ENCODE measurements around the gene SPATA32. TPM values are rescaled to one million over a fixed set of nuclear protein-coding genes. Genes with fewer than 3 reads are reported as not detected.
A peak's percentile ranks its signal among the peaks of the same experiment; 100 is the strongest.

The SPATA32 gene
- total RNA-seq, 1 donor from 2014 or later: 0.10 TPM

DNA sequence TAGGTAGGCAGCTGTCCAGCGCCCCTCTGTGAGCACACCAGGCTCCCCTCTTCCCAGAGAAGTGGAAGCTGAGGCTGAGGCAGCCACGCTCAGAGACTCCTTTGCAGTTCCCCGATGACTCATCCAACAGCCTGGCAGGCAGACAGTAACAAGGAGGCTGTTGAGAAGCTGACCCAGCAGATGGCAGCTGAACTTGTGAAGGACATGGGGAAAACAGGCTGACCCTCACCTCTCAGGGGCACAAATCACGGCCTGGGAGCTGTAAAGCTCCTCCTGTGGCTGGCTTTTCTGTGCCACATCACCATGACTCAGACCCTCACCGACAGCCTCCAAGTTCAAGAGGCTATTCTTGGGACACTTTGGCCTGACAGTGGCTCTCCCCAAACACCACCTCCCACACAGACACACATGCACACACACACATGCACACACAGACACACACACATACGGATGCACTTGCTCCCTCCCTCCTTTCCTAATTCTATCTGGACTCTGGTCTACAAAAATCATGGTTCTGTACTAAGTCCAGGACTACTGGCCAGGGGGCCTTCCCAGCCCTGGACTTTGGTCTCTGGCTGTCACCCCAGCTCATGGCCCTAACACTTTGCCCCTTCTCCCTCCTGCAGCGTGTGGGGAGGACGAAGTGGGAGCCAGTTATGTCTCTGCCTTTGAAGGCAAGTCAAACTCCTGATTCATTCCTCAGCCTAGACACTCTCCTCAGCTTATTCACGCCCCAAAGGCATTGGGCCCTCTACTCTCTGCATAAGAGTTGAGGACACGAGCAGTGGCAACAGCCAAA lies 31.7 kb upstream of the SPATA32 start:
- DNase-seq (ENCODE audit: low read depth): peak; percentile 95

- no peak for DNase-seq (ENCODE audit: low read depth)
Measured at GRCh38 chr17:45292696-45293412, 31.0 kb upstream of the SPATA32 start.

- DNase-seq (ENCODE audit: low read depth): no peak
Measured at GRCh38 chr17:45291171-45291805, 29.4 kb upstream of the SPATA32 start.

DNA sequence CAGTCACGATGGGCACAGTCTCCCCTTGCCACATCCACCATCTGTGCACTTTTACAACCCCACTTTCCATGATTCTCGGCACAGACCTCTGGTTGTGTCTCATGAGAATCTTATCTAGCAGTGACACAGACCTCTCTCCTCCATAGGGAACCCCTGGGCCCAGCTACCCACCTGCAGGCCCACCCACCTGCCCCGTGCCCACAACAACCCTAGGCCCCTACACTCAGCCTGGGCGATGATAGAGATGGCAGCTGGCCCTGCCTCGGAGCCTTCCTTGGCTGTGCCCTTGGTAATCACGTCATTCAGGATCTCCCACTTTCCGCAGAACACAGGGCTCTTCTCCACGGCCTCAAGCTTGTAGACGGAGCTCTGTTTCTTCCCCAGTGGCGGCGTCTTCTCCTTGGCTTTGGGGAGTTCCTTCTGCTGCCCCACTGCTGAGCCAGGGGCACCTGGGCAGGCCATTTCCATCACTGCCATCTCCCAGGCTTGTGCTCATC lies 28.4 kb upstream of the SPATA32 start:
- no peak for DNase-seq (ENCODE audit: low read depth)

DNA sequence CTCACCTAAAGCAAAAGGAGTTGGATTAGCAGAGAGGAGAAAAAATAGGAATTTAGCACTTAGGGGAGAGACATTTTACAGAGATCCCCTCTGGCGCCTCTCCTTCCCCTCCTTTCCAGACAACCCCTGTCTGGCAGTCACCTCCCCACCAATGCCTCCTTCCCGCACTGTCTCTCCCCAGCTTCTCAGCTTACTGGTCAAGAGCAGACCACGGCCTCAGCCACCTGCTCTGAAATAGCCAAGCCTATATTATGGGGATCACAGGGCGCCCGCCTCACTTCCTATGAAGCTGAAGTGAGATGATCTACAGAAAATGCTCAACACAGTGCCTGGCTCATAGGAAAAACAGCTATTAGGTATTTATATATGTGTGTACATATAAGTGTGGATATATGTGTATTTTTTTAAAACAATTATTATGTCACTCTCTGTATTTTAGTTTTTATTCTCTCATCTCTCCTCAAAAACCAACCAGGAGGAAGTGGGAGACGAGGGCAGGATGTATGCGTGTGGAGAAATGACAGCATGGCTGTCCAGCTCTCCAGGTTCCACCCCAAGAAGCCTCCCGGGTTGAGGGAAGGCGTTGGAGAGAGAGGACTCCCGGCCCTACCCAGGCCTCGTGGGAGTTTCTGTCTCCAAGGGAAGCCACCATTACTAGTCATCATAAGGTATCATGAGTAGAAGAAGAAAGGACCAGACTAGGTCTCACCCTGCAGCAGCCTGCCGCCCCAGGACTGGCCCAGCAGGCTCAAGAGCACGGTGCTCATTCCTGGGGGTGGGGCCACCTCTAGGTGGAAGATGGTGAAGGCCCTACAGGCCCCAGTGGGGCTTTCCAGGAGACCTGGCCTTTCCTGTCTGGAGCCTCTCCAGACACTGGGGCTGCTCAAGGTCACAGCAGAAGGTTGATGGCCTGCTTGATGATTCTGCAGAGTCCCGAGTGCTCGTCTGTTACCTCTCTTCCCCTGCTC lies 27.7 kb upstream of the SPATA32 start:
- no peak for DNase-seq (ENCODE audit: low read depth)

DNA sequence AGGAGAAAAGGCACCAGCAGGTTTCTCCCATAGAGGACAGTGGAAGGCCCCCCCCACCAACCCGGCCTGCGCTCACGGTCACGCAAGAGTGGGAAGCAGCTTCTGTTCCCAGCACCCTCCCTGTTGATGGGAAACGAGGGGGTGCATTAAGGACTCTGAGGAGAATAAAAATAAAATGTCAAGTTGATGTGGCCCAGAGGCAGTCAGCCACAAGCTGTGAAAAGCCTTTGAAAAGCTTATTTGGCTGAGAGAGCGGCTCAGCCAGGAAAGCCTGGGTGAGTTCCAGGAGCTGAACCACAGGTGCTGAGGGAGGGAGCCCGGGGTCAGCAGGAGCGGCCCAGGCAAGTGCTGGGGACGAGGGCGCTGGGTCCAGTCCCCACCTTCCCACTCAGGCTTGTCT lies 26.9 kb upstream of the SPATA32 start:
- DNase-seq (ENCODE audit: low read depth): no peak

- DNase-seq (ENCODE audit: low read depth): no peak
Measured at GRCh38 chr17:45287526-45288500, 25.9 kb upstream of the SPATA32 start.

DNA sequence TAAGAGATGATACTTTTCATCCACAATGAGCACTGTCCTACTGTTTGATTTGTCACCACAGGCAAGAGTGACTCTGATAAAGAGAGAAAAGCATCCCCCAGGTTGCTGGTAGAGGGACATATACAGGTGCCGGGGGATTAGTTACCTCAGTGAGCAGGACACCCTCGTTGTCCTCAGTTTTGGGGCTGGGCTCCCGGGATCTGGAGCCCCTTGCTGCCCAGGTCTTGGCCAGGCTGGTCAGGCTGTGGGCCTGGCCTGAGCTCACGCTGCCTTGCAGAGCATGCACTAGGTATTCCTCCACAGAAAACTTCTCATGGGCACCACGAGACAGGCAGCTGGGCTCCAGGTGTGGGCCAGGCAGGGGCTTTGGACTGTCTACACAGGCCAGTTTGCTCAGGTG lies 24.4 kb upstream of the SPATA32 start:
- DNase-seq (ENCODE audit: low read depth): no peak

GRCh38 chr17:45284176-45285140 lies 22.6 kb upstream of the SPATA32 start:
- no peak for DNase-seq (ENCODE audit: low read depth)

GRCh38 chr17:45283711-45284110 lies 21.8 kb upstream of the SPATA32 start:
- no peak for DNase-seq (ENCODE audit: low read depth)

DNA sequence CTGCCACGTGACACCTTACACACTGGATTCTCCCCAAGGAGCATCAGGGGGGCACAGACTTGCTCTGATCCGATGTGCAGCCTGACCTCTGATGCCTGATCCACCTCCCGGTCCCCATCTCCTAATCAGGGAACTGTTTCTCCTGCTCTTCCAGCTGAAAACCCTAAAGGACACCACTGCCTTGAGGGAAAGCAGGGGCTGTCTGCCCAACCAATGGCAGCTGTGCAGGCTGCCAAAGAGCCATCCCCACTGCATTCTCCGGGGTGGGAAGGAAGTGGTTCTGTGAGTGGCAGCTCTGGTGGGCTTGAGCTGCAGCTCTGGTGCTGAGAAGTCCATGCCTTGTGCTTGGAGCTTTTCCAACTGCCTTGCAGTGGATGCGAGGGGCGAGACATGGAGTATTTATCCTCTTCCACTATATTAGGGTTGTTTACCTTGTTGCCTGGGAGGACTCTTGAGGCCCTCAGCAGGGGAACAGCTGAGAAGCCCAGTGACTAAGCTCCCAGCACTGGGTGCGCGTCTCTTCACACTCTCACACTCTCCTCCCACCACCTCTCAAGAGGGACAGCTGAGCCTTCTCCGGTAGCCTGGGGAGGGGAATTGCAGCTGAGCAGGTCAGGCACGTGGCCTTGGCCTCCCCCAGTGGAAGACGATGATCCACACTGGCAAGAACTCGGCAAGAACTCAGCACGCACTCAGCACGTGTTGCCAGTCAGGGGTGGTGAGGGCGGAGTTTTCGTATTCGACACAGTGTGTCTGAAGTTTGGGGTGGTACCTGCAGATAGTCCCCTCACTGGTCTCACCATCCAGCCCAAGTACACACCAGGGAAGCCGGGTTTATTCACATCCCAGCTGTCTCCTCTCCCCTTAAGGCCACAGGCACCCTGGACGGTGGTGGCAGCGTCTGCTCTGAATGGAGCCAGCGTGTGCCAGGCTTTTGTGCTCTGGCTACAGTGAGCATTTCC lies 21.1 kb upstream of the SPATA32 start:
- DNase-seq (ENCODE audit: low read depth): no peak

- DNase-seq (ENCODE audit: low read depth): no peak
Measured at GRCh38 chr17:45279898-45280297, 18.0 kb upstream of the SPATA32 start.

DNA sequence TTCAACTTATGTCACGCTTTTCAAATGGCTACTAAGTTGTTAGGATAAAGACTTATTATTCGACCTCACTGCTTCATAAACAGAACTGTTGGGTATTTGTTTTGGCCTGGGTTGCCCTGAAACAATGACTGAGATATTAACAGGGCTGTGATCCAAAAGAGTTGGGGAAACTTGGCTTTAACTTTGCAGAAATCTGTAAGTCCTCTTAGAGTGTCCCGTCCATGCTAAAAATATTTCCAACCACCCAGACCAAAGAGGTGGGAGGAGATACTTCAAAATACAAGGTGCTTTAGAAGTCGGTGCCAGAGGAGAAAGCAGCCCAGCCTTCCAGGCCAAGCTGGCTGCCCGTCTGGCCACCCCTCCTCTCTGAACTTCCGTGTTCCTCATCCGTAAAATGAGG lies 16.1 kb upstream of the SPATA32 start:
- no peak for DNase-seq (ENCODE audit: low read depth)

GRCh38 chr17:45277216-45277849 lies 15.4 kb upstream of the SPATA32 start:
- DNase-seq (ENCODE audit: low read depth): peak; percentile 86

- DNase-seq (ENCODE audit: low read depth): no peak
Measured at GRCh38 chr17:45276031-45276430, 14.1 kb upstream of the SPATA32 start.

GRCh38 chr17:45274033-45274432 lies 12.1 kb upstream of the SPATA32 start:
- DNase-seq (ENCODE audit: low read depth): no peak

DNA sequence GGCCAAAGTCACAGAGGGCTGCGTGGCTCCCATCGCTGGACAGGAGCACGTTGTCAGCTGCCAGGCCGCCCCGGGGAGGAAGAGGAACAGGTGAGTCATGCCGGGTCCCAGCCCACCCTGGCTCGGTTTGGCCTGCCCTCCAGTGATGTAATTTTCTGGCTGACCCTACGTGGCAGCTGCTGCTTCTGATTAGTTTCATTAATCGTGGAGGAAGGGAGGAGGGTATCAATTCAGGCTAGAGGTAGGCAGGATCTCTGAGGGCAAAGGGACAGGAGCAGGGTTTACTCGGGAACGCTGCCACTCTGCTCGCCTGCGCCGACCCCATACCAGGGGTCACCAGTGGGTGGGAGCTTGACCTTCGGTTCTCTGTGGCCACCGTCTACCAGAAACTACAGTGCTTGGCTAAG lies 11.7 kb upstream of the SPATA32 start:
- no peak for DNase-seq (ENCODE audit: low read depth)

Measured in renal cortical epithelial cell (primary cell).